IPS-15b (cell line): ENCODE measurements around the gene TAS1R2.

Source experiments
- H3K27me3 ChIP-seq: one replicate; pipeline ENCODE4 v1.6.1; 2013; ENCODE audit warnings: low read length; ENCODE audit not compliant: control insufficient read depth, insufficient read depth
- H3K36me3 ChIP-seq: one replicate; pipeline ENCODE4 v1.6.1; 2013; ENCODE audit warnings: low read length; ENCODE audit not compliant: control insufficient read depth, insufficient read depth
- H3K4me1 ChIP-seq: one replicate; pipeline ENCODE4 v1.6.1; 2013; ENCODE audit warnings: mild to moderate bottlenecking, low read length; ENCODE audit not compliant: control insufficient read depth, insufficient read depth
- H3K4me3 ChIP-seq: one replicate; pipeline ENCODE4 v1.5.1; 2013; ENCODE audit warnings: low read depth, low read length
- H3K9ac ChIP-seq: one replicate; pipeline ENCODE4 v1.6.1; 2013; ENCODE audit warnings: low read depth, mild to moderate bottlenecking, low read length
- H3K9me3 ChIP-seq: one replicate; pipeline ENCODE4 v1.6.1; 2013; ENCODE audit warnings: mild to moderate bottlenecking, low read length; ENCODE audit not compliant: control insufficient read depth, insufficient read depth

The TAS1R2 gene

GRCh38 chr1:18814425-18814824 is 45.0 kb downstream of the TAS1R2 start:
- Histone ChIP-seq H3K9me3 (no peaks in the 10 kb centered on the region), H3K9ac (no peak overlapping the region), H3K4me1 (peaks cover 2% of the 10 kb centered on the region)

GRCh38 chr1:18812453-18812939 is 47.0 kb downstream of the TAS1R2 start:
- no peaks in the 10 kb centered on the region for H3K9me3 ChIP-seq
- no peaks in the 10 kb centered on the region for H3K27me3 ChIP-seq
- no peak overlapping the region for H3K9ac ChIP-seq
- peaks cover 2% of the 10 kb centered on the region for H3K4me1 ChIP-seq
- no peak overlapping the region for H3K4me3 ChIP-seq
- no peaks in the 10 kb centered on the region for H3K36me3 ChIP-seq

More at GRCh38 chr1:18814425-18814824, 45.0 kb downstream of the TAS1R2 start:
- no peaks in the 10 kb centered on the region for H3K36me3 ChIP-seq
- no peak overlapping the region for H3K4me3 ChIP-seq
- no peaks in the 10 kb centered on the region for H3K27me3 ChIP-seq

GRCh38 chr1:18811733-18812452 is 47.6 kb downstream of the TAS1R2 start:
- Histone ChIP-seq H3K27me3 (no peaks in the 10 kb centered on the region), H3K9ac (no peak overlapping the region), H3K4me1 (peaks cover 2% of the 10 kb centered on the region), H3K9me3 (no peaks in the 10 kb centered on the region), H3K4me3 (no peak overlapping the region), H3K36me3 (no peaks in the 10 kb centered on the region)

- no peaks in the 10 kb centered on the region for H3K9me3 ChIP-seq
- no peaks in the 10 kb centered on the region for H3K27me3 ChIP-seq
- H3K36me3 ChIP-seq, result no peaks in the 10 kb centered on the region
- H3K4me3 ChIP-seq, result no peak overlapping the region
- H3K4me1 ChIP-seq, result peaks cover 2% of the 10 kb centered on the region
- no peak overlapping the region for H3K9ac ChIP-seq
Observed at GRCh38 chr1:18809953-18810899, 49.2 kb downstream of the TAS1R2 start.

- no peaks in the 10 kb centered on the region for H3K4me1 ChIP-seq
- H3K27me3 ChIP-seq, result no peaks in the 10 kb centered on the region
- H3K9me3 ChIP-seq, result no peaks in the 10 kb centered on the region
- H3K9ac ChIP-seq, result no peak overlapping the region
- H3K4me3 ChIP-seq, result no peak overlapping the region
- no peaks in the 10 kb centered on the region for H3K36me3 ChIP-seq
Observed at GRCh38 chr1:18808550-18808949, 50.9 kb downstream of the TAS1R2 start.

- Histone ChIP-seq H3K4me3 (no peak overlapping the region), H3K9me3 (no peaks in the 10 kb centered on the region), H3K9ac (no peak overlapping the region), H3K27me3 (no peaks in the 10 kb centered on the region), H3K4me1 (no peaks in the 10 kb centered on the region), H3K36me3 (no peaks in the 10 kb centered on the region)
Observed at GRCh38 chr1:18807334-18808063, 52.0 kb downstream of the TAS1R2 start.

- no peaks in the 10 kb centered on the region for H3K9me3 ChIP-seq
- H3K4me1 ChIP-seq, result no peaks in the 10 kb centered on the region
- no peak overlapping the region for H3K9ac ChIP-seq
- H3K27me3 ChIP-seq, result no peaks in the 10 kb centered on the region
- no peaks in the 10 kb centered on the region for H3K36me3 ChIP-seq
- no peak overlapping the region for H3K4me3 ChIP-seq
Observed at GRCh38 chr1:18805925-18806849, 53.3 kb downstream of the TAS1R2 start.

- Histone ChIP-seq H3K9me3 (no peaks in the 10 kb centered on the region), H3K4me3 (no peak overlapping the region), H3K9ac (no peak overlapping the region), H3K4me1 (no peaks in the 10 kb centered on the region), H3K36me3 (no peaks in the 10 kb centered on the region), H3K27me3 (no peaks in the 10 kb centered on the region)
Observed at GRCh38 chr1:18805150-18805879, 54.1 kb downstream of the TAS1R2 start.

GRCh38 chr1:18803851-18804250 is 55.6 kb downstream of the TAS1R2 start:
- H3K27me3 ChIP-seq, result no peaks in the 10 kb centered on the region
- no peaks in the 10 kb centered on the region for H3K9me3 ChIP-seq
- H3K36me3 ChIP-seq, result no peaks in the 10 kb centered on the region
- no peaks in the 10 kb centered on the region for H3K4me1 ChIP-seq
- H3K9ac ChIP-seq, result no peak overlapping the region
- H3K4me3 ChIP-seq, result no peak overlapping the region

GRCh38 chr1:18803151-18803791 is 56.2 kb downstream of the TAS1R2 start:
- no peaks in the 10 kb centered on the region for H3K36me3 ChIP-seq
- H3K27me3 ChIP-seq, result no peaks in the 10 kb centered on the region
- no peak overlapping the region for H3K9ac ChIP-seq
- H3K4me3 ChIP-seq, result no peak overlapping the region
- H3K4me1 ChIP-seq, result no peaks in the 10 kb centered on the region
- no peaks in the 10 kb centered on the region for H3K9me3 ChIP-seq
